ENCODE results near the gene THBD. TPM values are rescaled to one million over a fixed set of nuclear protein-coding genes. Genes with fewer than 3 reads are reported as not detected.

THBD gene
- total RNA-seq, 2 experiments from 2014 or later: not detected

DNA sequence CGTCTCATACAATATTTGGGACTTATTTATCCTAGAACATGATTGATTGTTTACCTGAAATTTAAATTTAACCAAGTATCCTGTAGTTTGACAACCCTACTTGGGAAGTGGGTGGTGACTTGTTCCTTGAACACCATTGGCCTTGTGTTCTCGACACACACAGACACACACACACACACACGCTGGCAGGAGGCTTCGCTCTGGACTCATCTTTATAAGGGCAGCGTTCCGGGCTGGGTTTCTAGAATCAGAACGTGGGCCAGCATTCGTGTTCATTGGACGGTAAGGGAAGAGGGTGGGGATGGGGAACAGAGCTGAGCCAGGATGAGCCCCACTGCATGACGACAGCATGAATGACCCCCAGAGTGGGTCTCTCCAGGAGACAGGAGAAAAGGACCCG lies 30.5 kb downstream of the THBD start:
- ChIA-PET CTCF (no interaction called here), POLR2A (no interaction called here)

DNA sequence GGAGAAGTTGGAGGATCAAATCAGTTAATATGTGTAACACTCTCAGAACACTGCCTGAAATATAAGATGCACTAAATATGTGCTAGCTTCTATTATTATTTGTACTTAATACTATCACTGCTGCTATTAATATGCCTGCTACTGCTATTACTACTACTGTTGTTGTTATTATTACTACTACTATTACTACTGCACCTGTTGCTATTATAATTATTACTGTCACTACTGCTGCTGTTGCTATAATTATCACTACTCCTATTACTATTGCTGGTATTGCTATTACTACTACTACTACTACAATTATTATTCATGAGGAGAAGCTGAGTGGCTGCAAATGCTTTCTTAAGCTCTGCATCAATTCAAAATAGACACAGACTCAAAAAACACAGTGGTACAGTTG lies 31.0 kb downstream of the THBD start:
- POLR2A ChIA-PET: no interaction called here
- CTCF ChIA-PET: no interaction called here

DNA sequence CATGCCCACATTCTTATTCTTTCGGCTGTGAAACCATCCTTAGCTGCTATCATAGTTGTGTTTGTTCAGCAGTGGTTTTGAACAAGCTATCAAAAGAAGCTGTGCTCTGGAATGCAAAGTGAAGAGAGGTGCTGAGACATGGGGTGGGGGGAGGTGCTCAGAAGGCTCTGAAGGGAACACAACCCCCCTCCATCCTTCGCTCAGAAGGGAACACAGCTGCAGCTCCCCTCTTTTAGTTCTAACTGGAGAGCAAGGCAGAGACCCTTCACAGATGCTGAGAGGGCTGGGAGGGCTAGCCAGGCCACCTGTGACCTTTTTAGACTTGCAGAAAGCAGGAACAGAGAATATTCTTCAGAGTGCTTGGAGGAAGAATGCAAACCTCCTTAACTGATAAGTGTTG lies 32.0 kb downstream of the THBD start:
- CTCF ChIA-PET: no interaction called here
- POLR2A ChIA-PET: no interaction called here

- CTCF ChIA-PET: no interaction called here
Measured at GRCh38 chr20:23013429-23013828, 36.0 kb downstream of the THBD start.

GRCh38 chr20:23011008-23011721 lies 38.3 kb downstream of the THBD start:
- CTCF ChIA-PET: no interaction called here
- POLR2A ChIA-PET: no interaction called here

More at GRCh38 chr20:23013429-23013828, 36.0 kb downstream of the THBD start:
- POLR2A ChIA-PET: no interaction called here

- CTCF ChIA-PET: no interaction called here
- POLR2A ChIA-PET: no interaction called here
Measured at GRCh38 chr20:23010096-23010495, 39.4 kb downstream of the THBD start.

GRCh38 chr20:23009636-23010035 lies 39.8 kb downstream of the THBD start:
- CTCF ChIA-PET: no interaction called here
- POLR2A ChIA-PET: no interaction called here

DNA sequence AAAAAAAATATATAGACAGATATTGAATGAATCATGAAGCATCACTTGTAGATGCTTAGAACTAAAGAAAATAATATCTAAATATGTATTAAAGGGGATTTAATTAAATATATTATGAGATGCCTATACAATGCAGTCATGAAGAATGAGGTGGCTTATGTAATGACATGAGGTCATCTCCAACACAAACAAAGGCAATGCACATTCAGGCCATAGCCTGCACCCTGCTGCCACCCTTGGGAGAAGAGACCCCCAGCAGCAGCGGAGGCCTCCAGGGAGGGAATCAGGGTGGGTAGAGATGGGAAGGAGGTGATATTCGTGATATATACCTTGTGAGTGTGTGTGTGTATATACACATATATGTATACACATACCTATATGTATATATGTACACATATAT lies 40.8 kb downstream of the THBD start:
- ChIA-PET POLR2A (no interaction called here), CTCF (no interaction called here)

DNA sequence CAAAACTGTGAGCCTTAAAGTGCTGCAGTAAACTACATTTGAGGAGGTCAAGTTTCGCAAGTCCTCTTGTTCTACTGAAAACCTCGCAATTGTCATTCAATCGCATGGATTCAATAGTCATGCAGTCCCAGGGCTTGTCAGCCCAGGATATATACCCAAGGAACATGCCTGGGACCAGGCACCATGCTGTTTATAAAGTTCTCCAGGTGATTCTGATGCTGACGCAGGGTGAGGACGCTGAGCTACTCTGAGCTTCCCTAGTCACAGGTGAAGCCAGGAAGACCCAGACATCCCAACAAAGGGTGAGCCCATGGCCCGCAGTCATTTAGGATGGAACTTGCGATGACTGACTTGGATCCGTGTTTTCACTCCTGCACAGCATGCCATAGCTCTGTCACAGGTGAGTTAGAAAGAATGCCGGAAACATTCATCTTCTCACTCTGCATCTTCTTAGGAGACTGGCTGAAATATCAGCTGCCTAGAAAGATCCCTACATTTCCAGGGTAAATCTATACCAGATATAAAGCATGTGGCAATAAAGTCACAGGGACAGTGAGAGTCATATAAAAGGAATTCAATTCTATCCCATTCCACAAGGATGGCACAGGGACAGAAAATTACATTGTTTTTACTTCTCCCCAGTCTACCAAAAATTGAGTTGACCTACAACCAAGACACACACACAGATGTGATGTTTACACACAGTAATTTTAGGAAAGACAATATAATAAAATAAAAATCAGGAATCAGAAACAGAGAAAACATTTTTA lies 41.4 kb downstream of the THBD start:
- ChIA-PET CTCF (no interaction called here), POLR2A (no interaction called here)

DNA sequence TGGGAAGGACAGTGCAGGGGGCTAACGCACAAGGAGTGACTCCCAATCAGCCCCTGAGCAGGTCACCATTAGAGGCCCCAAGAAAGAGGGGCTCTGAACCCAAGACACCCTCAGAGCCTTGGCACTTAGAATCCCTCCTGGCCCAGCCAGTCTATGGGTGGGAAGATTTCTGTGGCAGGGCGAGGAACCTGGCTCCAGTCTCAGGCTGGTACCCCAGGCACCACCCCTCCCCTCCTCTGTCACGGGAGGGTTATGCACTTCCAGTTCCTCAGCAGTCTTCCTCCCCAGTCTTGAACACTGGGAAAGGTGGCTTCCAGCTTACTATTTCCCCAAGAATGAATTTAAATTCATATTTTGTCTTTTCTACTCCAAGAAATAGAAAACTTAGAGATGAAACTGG lies 42.0 kb downstream of the THBD start:
- POLR2A ChIA-PET: no interaction called here
- CTCF ChIA-PET: no interaction called here

GRCh38 chr20:23005776-23006175 lies 43.7 kb downstream of the THBD start:
- CTCF ChIA-PET: no interaction called here
- POLR2A ChIA-PET: no interaction called here

DNA sequence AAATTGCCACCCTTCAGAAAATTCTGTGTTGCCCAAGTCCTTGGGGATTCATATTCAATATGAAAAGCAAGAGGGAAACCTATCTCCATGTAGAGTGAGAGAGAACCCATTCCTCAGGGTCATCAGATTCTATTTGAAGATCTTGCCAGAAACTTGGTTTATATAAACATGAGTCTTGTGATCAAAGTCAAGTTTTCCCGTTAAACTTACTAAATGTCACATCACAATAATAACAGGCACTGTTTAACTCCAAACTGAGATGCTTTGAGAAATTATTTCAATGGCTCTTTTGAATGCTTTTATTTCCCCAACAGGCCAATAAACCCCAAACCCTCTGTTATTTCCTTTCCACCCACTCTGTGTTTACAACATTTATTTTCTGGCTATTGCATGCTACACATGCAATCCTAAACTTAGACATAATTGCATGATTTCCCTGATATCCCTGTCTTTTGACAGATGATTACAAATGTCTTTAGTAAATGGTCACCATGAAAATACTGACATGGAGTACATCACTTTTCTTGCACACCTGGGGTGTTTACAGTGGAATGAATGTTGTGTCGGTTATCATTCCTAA lies 45.5 kb downstream of the THBD start:
- CTCF ChIA-PET: no interaction called here
- POLR2A ChIA-PET: no interaction called here

- POLR2A ChIA-PET: no interaction called here
- CTCF ChIA-PET: no interaction called here
Measured at GRCh38 chr20:23003077-23003635, 46.3 kb downstream of the THBD start.

GRCh38 chr20:23002276-23002675 lies 47.2 kb downstream of the THBD start:
- ChIA-PET CTCF (no interaction called here), POLR2A (no interaction called here)

- CTCF ChIA-PET: no interaction called here
- POLR2A ChIA-PET: no interaction called here
Measured at GRCh38 chr20:23000232-23000947, 49.1 kb downstream of the THBD start.

GRCh38 chr20:22999756-23000155 lies 49.7 kb downstream of the THBD start:
- ChIA-PET POLR2A (no interaction called here), CTCF (no interaction called here)

DNA sequence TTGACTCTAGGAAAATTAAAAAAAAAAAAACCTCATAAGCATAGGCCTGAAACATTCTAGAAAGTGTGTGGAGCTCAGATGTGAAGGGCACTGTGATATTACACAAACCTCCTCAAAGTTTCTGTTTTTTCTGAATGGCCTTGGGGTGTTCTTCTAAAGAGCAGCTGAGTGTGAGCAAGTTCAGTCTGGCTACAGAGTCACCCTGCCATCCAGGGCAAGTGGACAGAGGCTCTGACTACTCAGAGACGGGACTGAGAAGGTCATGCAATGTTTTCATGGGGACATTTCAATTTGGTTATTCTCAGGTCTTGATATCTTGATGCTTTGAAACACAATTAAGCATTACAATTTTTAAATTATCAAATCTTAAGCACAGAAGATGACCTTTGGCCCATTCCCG lies 51.0 kb downstream of the THBD start:
- POLR2A ChIA-PET: no interaction called here
- CTCF ChIA-PET: no interaction called here

- CTCF ChIA-PET: no interaction called here
- POLR2A ChIA-PET: no interaction called here
Measured at GRCh38 chr20:22995923-22996322, 53.5 kb downstream of the THBD start.
